Measurements from ENCODE around the gene P2RY6.
A peak's percentile ranks its signal among the peaks of the same experiment; 100 is the strongest.

Gene P2RY6

DNA sequence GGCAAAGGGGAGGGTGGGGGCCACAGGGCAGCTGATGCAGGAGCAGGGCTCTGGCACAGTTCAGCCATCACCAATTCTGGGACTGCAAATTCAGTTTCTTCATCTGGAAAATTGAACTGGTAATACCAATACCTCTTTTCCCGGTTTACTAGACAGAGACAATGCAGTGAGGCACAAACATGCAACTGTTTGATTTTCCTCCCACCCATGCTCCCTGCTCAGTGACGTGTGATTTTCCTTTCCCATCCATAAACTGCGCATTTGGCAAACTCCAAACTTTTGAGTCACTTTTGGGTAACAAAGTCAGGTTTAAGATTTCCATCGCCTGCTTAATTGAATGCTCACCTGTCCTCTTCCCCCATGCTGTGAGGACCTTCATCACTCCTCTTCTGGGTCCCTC is 30.8 kb upstream of the P2RY6 start:
- peaks cover 9% of the 10 kb centered on the region for H3K27me3 Mint-ChIP-seq
- H3K27ac Mint-ChIP-seq (ENCODE audit: low read depth): no peak overlapping the region
- H3K4me1 Mint-ChIP-seq: peaks cover 5% of the 10 kb centered on the region
- no peak for ATAC-seq (replicated peaks; ENCODE audit: extremely low read depth, poor library complexity, severe bottlenecking)
- no peak for DNase-seq (ENCODE audit: low spot score in 2 of 2)
- H3K9me3 Mint-ChIP-seq: no peaks in the 10 kb centered on the region
- no peaks in the 10 kb centered on the region for H3K36me3 Mint-ChIP-seq (ENCODE audit: insufficient read depth)
- no peak overlapping the region for H3K4me3 Mint-ChIP-seq

DNA sequence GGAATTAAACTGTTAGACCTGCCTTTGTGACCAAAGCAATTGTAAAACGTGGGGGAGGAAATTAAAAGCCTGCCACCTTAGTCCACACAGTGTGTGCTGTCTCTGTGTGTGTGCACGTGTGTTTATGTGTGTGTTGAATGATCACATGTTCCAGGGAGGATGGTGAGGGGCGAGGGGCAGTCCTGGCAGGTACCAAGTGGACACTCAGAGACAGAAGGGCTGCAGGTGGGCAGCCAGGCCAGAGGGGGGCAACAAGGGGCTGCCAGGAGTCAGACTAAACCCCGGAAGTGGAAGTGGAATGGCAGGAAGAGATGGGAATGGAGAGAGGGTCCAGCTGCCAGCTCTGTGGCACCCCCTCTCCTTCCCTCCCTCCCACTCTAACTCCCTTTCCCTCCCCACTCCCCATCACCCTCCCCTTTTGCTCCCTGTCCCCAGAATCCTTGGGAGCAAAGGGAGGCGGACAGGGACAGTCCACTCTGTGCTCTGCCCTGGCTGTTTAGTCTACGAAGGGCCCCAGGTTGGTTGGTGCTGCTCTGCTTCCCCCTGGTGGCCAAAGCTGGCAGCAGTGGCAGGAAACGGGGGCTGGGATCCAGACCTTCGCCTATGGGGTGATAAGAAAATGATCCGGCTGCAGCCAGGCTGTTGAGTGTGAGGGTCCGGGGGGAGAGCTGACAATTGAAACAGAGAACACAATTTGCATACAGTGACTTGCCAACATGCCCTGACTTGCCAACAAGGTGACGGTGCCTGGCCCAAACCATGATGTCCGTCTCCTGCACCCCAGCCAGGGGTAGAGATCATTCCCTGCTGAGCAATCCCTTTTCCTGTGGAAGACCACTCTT is 29.7 kb upstream of the P2RY6 start:
- no peak overlapping the region for H3K4me3 Mint-ChIP-seq
- no peaks in the 10 kb centered on the region for H3K36me3 Mint-ChIP-seq (ENCODE audit: insufficient read depth)
- H3K4me1 Mint-ChIP-seq: peaks cover 5% of the 10 kb centered on the region
- peaks cover 9% of the 10 kb centered on the region for H3K27me3 Mint-ChIP-seq
- H3K27ac Mint-ChIP-seq (ENCODE audit: low read depth): peak overlapping the region; percentile 48
- H3K9me3 Mint-ChIP-seq: no peaks in the 10 kb centered on the region
- ATAC-seq (replicated peaks; ENCODE audit: extremely low read depth, poor library complexity, severe bottlenecking) (peak; percentile 24), DNase-seq (ENCODE audit: low spot score in 2 of 2) (peak; percentile 34 to 67)

DNA sequence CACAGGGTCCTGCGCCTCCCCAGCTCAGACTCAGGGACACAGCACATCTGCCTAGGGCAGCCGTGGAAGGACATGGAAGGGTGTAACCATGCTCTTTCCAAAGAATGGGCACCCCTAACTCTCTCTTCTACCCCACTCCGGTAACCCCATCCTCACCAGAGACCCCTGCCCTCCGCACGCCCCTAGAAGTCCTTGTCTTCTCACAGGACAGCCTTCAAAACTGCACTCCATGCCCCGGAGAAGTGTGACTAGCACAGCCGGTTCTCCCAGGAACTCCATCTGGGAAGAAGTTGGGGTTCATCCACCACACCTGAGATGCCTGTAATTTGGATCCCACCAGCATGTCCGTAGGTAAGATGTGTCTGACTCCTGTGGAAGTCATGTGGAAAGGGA is 29.0 kb upstream of the P2RY6 start:
- DNase-seq (ENCODE audit: low spot score in 2 of 2): no peak
- H3K27ac Mint-ChIP-seq (ENCODE audit: low read depth): no peak overlapping the region
- no peaks in the 10 kb centered on the region for H3K9me3 Mint-ChIP-seq
- no peak overlapping the region for H3K4me3 Mint-ChIP-seq
- ATAC-seq (replicated peaks; ENCODE audit: extremely low read depth, poor library complexity, severe bottlenecking): no peak
- H3K36me3 Mint-ChIP-seq (ENCODE audit: insufficient read depth): no peaks in the 10 kb centered on the region
- peaks cover 9% of the 10 kb centered on the region for H3K27me3 Mint-ChIP-seq
- peaks cover 5% of the 10 kb centered on the region for H3K4me1 Mint-ChIP-seq

DNA sequence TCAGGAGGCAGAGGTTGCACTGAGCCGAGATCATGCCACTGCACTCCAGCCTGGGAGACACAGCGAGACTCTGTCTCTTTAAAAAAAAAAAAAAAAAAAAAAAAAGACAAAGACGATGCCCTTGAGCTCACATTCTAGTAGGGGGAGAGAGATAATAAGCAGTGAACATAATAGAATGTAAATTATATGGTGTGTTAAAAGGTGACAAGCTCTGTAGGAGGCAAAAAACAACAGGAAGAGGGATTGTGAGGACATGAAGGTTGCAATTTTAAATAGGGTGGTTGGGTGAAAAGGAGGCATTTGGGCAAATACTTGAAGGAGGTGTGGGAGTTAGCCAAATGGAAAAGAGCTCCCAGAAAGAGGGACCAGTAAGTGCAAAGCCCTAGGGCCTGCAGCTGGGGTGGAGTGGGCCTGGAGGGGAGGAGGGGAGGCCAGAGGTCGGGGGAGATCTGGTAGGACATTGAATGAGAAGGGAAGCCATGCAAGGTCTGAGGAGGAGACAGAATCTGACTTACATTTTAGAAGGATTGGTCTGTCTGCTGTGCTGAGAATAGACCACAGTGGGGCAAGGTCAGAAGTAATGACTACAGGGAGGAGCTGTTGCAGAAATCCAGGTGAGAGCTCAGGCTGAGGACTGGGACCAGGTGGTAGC is 27.4 kb upstream of the P2RY6 start:
- no peaks in the 10 kb centered on the region for H3K27me3 Mint-ChIP-seq
- ATAC-seq (replicated peaks; ENCODE audit: extremely low read depth, poor library complexity, severe bottlenecking) (no peak), DNase-seq (ENCODE audit: low spot score in 2 of 2) (no peak)
- peaks cover 5% of the 10 kb centered on the region for H3K4me1 Mint-ChIP-seq
- no peak overlapping the region for H3K27ac Mint-ChIP-seq (ENCODE audit: low read depth)
- no peaks in the 10 kb centered on the region for H3K9me3 Mint-ChIP-seq
- peaks cover 1% of the 10 kb centered on the region for H3K36me3 Mint-ChIP-seq (ENCODE audit: insufficient read depth)
- H3K4me3 Mint-ChIP-seq: no peak overlapping the region

DNA sequence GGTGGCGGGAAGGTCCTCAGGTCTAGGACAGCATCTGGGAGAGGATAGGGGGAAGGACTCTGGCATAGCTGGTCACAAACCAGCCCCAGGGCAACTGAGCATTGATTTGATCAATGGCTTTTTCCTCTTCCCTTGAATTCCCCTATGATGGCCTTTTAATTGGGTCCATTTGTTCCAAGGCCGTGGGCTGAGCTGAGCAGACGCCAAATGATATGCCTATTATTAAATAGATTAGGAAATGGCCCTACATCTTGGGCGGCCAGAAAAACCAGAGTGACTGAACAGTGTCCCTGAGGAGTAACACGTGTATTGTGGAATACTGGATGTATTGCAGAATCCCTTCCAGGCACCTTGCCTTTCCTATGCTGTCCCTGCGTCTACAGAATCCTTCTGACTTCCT is 26.7 kb upstream of the P2RY6 start:
- Mint-ChIP-seq H3K4me3 (no peak overlapping the region), H3K36me3 (ENCODE audit: insufficient read depth) (peaks cover 1% of the 10 kb centered on the region), H3K27ac (ENCODE audit: low read depth) (no peak overlapping the region), H3K4me1 (peaks cover 5% of the 10 kb centered on the region), H3K27me3 (no peaks in the 10 kb centered on the region), H3K9me3 (no peaks in the 10 kb centered on the region)
- ATAC-seq (replicated peaks; ENCODE audit: extremely low read depth, poor library complexity, severe bottlenecking) (no peak), DNase-seq (ENCODE audit: low spot score in 2 of 2) (no peak)

GRCh38 chr11:73246303-73246702 is 25.8 kb upstream of the P2RY6 start:
- H3K4me1 Mint-ChIP-seq: peaks cover 5% of the 10 kb centered on the region
- ATAC-seq (replicated peaks; ENCODE audit: extremely low read depth, poor library complexity, severe bottlenecking) (no peak), DNase-seq (ENCODE audit: low spot score in 2 of 2) (no peak)
- H3K36me3 Mint-ChIP-seq (ENCODE audit: insufficient read depth): peaks cover 1% of the 10 kb centered on the region
- H3K9me3 Mint-ChIP-seq: no peaks in the 10 kb centered on the region
- H3K27ac Mint-ChIP-seq (ENCODE audit: low read depth): no peak overlapping the region
- H3K4me3 Mint-ChIP-seq: no peak overlapping the region
- H3K27me3 Mint-ChIP-seq: no peaks in the 10 kb centered on the region

GRCh38 chr11:73248526-73249185 is 23.5 kb upstream of the P2RY6 start:
- DNase-seq (ENCODE audit: low spot score in 2 of 2) (no peak), ATAC-seq (replicated peaks; ENCODE audit: extremely low read depth, poor library complexity, severe bottlenecking) (no peak)
- Mint-ChIP-seq H3K27ac (ENCODE audit: low read depth) (no peak overlapping the region), H3K4me1 (no peaks in the 10 kb centered on the region), H3K4me3 (no peak overlapping the region), H3K27me3 (no peaks in the 10 kb centered on the region), H3K9me3 (no peaks in the 10 kb centered on the region), H3K36me3 (ENCODE audit: insufficient read depth) (peaks cover 1% of the 10 kb centered on the region)

DNA sequence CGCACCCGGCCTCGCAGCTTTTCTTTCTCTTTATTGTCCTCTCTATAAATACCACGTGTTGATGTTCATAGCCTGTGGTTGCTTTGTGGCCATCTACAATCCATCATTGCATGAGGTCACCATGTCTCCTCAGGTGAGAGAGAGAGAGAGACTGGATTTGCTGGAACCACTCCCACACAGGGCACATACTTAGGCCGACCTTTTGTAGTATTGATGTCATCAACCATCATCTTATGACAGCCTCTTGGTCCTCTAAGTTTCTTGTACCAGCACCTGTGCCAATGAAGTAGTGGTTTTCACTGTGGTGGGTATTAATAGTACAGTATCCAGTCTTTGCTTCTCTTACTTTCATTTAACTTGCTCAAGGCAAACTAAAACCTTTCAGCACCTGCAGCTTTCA is 22.8 kb upstream of the P2RY6 start:
- no peak for DNase-seq (ENCODE audit: low spot score in 2 of 2)
- Mint-ChIP-seq H3K9me3 (no peaks in the 10 kb centered on the region), H3K4me1 (no peaks in the 10 kb centered on the region), H3K27ac (ENCODE audit: low read depth) (no peak overlapping the region), H3K36me3 (ENCODE audit: insufficient read depth) (peaks cover 1% of the 10 kb centered on the region), H3K4me3 (no peak overlapping the region), H3K27me3 (no peaks in the 10 kb centered on the region)
- peak; percentile 50 for ATAC-seq (replicated peaks; ENCODE audit: extremely low read depth, poor library complexity, severe bottlenecking)

DNA sequence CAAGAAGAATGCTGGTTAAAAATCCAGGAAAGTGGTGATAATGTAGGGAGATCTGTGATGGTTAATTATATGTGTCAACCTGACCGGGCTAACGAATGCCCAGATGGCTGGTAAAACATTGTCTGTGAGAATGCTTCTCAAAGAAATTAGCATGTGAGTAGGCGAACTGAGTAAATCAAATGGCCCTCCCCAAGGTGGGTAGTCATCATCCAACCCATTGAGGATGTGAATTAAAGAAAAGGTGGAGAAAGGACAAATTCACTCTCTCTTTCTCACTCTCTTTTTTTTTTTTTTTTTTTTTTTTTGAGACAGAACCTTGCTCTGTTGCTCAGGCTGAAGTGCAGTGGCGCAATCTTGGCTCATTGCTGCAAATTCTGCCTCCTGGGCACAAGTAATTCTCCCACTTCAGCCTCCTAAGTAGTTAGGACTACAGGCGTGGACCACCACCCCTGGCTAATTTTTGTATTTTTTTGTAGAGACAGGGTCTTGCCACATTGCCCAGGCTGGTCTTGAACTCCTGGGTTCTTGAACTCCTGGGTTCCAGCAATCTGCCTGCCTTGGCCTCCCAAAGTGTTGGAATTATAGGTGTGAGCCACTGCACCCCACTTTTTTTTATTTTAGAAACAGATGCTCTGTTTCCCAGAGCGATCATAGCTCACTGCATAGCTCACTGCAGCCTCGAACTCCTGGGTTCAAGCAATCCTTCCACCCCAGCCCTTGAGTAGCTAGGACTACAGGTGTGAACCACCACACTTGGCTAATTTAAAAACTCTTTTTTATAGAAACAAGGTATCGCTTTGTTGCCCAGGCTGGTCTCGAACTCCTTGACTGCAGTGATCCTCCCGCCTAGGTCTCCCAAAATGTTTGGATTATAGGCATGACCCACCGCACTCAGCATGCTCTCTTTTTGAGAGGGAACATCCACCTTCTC is 22.0 kb upstream of the P2RY6 start:
- Mint-ChIP-seq H3K27ac (ENCODE audit: low read depth) (no peak overlapping the region), H3K36me3 (ENCODE audit: insufficient read depth) (peaks cover 1% of the 10 kb centered on the region), H3K4me1 (no peaks in the 10 kb centered on the region), H3K9me3 (no peaks in the 10 kb centered on the region), H3K4me3 (no peak overlapping the region), H3K27me3 (no peaks in the 10 kb centered on the region)
- DNase-seq (ENCODE audit: low spot score in 2 of 2): no peak
- ATAC-seq (replicated peaks; ENCODE audit: extremely low read depth, poor library complexity, severe bottlenecking): no peak

DNA sequence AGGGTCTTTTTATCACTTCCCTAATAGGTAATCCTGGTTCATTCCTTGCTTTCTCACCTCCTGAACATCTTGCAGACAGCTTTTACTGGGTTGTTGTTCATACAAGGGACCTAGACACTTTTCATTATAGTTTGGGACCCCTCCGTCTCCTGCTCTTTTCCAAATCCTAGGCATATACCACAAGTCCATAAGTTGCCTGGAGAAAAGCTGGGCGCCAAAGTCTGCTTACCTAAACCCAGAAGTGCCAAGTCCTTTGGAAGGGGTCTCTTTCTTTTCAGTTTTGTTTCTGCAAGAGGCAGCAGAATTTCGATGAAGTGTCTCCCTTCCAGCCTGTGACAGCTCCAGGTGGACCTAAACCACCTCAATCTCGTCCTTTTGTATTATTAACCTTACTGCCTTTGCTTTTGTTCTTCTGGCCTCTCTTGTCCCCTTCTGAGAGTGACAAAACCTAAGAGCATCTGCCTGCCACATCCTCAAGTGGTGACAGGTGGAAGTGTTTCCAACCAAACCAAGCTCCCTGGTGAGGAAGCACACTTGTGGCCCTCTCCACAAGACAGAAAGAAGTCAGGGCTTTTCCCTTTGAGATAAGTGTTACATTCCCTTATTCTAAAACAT is 19.5 kb upstream of the P2RY6 start:
- Mint-ChIP-seq H3K4me1 (no peaks in the 10 kb centered on the region), H3K9me3 (no peaks in the 10 kb centered on the region), H3K27me3 (no peaks in the 10 kb centered on the region), H3K36me3 (ENCODE audit: insufficient read depth) (peaks cover 1% of the 10 kb centered on the region), H3K4me3 (no peak overlapping the region), H3K27ac (ENCODE audit: low read depth) (no peak overlapping the region)
- no peak for DNase-seq (ENCODE audit: low spot score in 2 of 2)
- ATAC-seq (replicated peaks; ENCODE audit: extremely low read depth, poor library complexity, severe bottlenecking): peak; percentile 38

DNA sequence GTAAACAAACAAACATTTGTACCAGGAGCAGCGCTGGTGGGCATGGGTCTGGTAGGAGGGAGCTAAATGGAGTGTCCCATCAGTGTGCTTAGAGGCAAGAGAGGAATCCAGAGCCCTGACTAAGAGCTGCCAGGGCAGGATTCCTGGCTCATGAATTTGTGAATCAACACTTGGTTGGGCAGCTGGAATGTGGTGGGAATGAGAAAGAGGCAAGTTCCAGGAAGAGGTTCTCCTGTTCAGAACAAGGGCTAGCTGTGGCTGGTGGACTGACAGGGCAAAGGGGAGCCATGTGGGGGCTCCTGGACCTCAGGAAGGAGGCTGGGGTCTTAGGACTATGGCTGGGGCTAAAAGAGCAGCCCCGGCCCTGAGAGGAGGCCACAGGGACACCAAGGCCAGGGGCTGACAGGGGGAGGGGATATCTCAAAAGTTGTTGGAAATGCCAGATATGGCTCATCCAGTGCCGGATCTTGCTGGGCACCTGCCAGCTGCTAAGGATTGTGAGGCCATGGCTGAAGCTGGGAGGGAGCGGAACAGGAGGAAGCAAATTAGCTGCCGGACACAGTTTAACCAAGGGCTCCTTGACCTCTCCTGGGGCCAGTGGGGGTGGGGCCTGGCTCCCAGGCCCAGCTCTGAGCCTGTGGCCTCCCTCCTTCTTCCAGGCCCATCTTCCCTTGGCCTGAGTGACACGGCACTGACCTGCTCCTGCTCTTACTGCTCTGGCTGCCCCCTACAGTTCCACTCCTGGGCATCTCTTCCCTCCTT is 14.6 kb upstream of the P2RY6 start:
- Mint-ChIP-seq H3K4me1 (no peaks in the 10 kb centered on the region), H3K27ac (ENCODE audit: low read depth) (no peak overlapping the region), H3K9me3 (no peaks in the 10 kb centered on the region), H3K4me3 (no peak overlapping the region), H3K36me3 (ENCODE audit: insufficient read depth) (no peaks in the 10 kb centered on the region), H3K27me3 (peaks cover 10% of the 10 kb centered on the region)
- DNase-seq (ENCODE audit: low spot score in 2 of 2) (no peak), ATAC-seq (replicated peaks; ENCODE audit: extremely low read depth, poor library complexity, severe bottlenecking) (no peak)

Data from central memory CD8-positive, alpha-beta T cell (primary cell).